Measurements from ENCODE around the gene CAPN13. TPM values are rescaled to one million over a fixed set of nuclear protein-coding genes. Genes with fewer than 3 reads are reported as not detected.

Gene CAPN13
- total RNA-seq, 2 experiments from 2014 or later, result not detected

DNA sequence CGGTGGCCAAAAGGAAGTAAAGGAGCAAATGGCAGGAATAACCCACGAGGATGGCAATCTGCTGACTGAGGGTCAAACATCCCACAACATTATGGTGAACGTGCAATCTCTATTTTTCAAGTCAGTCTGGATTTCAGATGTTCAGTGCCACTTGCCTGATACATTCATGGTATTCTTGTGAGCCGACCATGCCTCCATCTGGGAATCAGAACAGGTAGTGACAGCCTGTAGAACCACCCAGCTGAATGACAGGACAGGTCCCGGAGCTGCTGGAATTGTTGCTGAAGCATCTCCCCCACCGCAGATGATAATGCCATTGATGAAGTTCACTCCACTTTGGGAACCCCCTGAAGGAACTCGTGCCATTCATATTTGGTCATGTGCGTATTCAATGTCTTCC is 123.2 kb downstream of the CAPN13 start:
- H3K4me3 Mint-ChIP-seq, result no peak overlapping the region
- no peak for DNase-seq
- H3K36me3 Mint-ChIP-seq (ENCODE audit: low read depth), result no peaks in the 10 kb centered on the region

DNA sequence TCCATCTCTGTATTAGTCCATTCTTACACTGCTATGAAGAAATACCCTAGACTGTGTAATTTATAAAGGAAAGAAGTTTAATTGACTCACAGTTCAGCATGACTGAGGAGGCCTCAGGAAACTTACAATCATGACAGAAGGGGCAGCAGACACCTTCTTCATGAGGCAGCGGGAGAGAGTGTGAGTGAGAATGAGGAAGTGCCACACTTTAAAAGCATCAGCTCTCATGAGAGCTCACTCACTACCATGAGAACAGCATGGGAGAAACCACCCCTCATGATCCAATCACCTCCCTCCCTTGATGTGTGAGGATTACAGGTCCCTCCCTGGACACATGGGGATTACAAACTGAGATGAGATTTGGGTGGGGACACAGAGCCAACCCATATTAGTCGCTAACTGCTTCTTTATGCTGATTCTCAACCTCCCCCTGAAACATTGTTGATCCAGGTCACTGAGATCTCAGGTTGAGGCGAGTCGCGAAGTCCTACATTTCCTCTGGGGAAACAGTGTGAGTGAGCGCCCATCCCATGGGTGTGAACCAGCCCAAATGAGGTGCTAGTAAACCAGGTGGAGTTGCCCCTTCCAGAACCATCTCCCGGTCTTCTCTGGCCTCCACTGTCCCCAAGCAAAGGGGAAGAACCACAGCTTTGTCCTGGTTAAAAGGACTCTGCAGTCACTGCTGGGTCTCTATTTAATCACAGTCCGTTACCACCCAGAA is 123.8 kb downstream of the CAPN13 start:
- ChIA-PET CTCF (interaction anchor here (1.4 kb wide), 1 partner anchor 28 kb away, joined by 5 read pairs; no protein-coding TSS in a partner anchor), POLR2A (no interaction called here)
- no peak for DNase-seq
- H3K9me3 Mint-ChIP-seq, result no peaks in the 10 kb centered on the region
- no peaks in the 10 kb centered on the region for H3K4me1 Mint-ChIP-seq
- no peak overlapping the region for H3K4me3 Mint-ChIP-seq
- no peaks in the 10 kb centered on the region for H3K36me3 Mint-ChIP-seq (ENCODE audit: low read depth)
- no peak overlapping the region for H3K27ac Mint-ChIP-seq
- no peaks in the 10 kb centered on the region for H3K27me3 Mint-ChIP-seq

More for the DNA sequence above, 123.2 kb downstream of the CAPN13 start:
- POLR2A ChIA-PET, result no interaction called here
- CTCF ChIA-PET, result interaction anchor here (1.4 kb wide), 1 partner anchor 27 kb away, joined by 5 read pairs; no protein-coding TSS in a partner anchor
- no peaks in the 10 kb centered on the region for H3K27me3 Mint-ChIP-seq
- no peaks in the 10 kb centered on the region for H3K9me3 Mint-ChIP-seq
- no peaks in the 10 kb centered on the region for H3K4me1 Mint-ChIP-seq
- H3K27ac Mint-ChIP-seq, result no peak overlapping the region

DNA sequence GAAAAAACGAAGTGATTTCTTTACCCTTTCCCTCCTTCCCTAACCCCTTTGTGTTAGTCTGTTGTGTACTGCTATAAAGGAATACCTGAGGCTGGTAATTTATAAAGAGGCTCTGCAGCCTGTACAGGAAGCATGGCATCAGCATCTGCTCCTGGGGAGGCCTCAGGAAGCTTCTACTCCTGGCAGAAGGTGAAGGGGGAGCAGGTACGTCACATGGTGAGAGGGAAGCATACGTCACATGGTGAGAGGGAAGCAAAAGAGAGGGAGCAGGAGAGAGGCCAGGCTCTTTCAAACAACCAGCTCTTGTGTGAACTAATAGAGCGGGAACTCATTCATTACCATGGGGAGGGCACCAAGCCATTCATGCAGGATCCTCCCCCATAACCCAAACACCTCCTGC is 126.2 kb downstream of the CAPN13 start:
- no peaks in the 10 kb centered on the region for H3K4me1 Mint-ChIP-seq
- H3K27ac Mint-ChIP-seq, result no peak overlapping the region
- POLR2A ChIA-PET, result no interaction called here
- CTCF ChIA-PET, result no interaction called here
- H3K36me3 Mint-ChIP-seq (ENCODE audit: low read depth), result no peaks in the 10 kb centered on the region
- no peak for DNase-seq
- no peaks in the 10 kb centered on the region for H3K9me3 Mint-ChIP-seq
- H3K4me3 Mint-ChIP-seq, result no peak overlapping the region
- no peaks in the 10 kb centered on the region for H3K27me3 Mint-ChIP-seq

DNA sequence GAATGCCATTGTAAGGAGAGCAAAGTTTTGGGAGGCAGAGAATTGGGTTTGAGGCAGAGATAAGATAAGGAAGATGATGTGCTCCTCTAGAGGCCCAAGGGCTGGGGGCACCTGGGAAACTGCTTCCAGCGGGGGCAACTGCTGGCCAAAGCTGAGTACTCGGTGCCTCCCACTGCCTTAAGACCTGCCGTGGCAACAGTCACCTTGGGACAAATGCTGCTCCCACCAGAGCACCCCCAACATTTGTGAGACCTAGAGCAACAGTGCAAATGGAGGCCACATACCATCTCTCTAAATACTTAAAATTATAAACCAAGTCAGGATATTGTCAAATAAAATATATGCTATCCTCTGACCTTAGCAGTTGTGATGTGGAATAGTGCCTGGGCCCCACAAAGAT is 127.1 kb downstream of the CAPN13 start:
- ChIA-PET POLR2A (no interaction called here), CTCF (no interaction called here)
- H3K4me1 Mint-ChIP-seq, result no peaks in the 10 kb centered on the region
- H3K4me3 Mint-ChIP-seq, result no peak overlapping the region
- H3K9me3 Mint-ChIP-seq, result no peaks in the 10 kb centered on the region
- no peaks in the 10 kb centered on the region for H3K27me3 Mint-ChIP-seq
- H3K36me3 Mint-ChIP-seq (ENCODE audit: low read depth), result no peaks in the 10 kb centered on the region
- H3K27ac Mint-ChIP-seq, result no peak overlapping the region
- no peak for DNase-seq

DNA sequence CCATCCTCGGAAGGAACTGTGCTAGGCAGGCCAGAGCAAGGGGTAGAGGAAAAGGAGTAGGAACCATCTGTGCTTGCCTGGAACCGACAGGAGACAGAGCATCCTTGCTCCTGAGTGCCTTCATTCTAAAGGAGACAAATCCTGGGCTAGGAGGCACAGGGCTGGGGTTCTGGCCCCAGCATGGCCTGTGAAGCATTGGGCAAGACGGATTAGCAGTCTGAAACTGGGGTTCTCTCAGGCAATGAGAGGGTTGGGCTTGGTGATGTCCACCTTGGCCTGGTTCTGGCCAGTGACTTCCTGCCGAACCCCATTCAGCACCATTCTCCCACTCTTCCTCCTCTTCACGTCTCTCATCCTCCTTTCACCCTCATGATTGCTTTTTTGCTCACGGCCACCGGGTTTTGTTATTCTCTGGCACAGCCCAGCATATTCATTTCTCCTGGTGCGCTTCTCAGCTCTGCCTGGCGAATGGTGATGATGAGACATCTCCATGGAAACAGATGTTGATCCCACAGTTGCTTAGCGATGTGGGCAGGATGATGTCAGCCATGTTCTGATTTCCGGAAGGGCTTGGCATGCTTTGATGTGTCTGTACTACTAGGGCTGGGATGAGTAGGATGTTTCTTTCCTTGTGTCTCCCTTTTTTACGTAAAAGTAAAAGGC is 127.7 kb downstream of the CAPN13 start:
- Mint-ChIP-seq H3K27ac (no peak overlapping the region), H3K27me3 (peaks cover 1% of the 10 kb centered on the region), H3K9me3 (no peaks in the 10 kb centered on the region), H3K4me3 (no peak overlapping the region), H3K4me1 (no peaks in the 10 kb centered on the region), H3K36me3 (ENCODE audit: low read depth) (no peaks in the 10 kb centered on the region)
- no peak for DNase-seq
- ChIA-PET CTCF (no interaction called here), POLR2A (no interaction called here)

DNA sequence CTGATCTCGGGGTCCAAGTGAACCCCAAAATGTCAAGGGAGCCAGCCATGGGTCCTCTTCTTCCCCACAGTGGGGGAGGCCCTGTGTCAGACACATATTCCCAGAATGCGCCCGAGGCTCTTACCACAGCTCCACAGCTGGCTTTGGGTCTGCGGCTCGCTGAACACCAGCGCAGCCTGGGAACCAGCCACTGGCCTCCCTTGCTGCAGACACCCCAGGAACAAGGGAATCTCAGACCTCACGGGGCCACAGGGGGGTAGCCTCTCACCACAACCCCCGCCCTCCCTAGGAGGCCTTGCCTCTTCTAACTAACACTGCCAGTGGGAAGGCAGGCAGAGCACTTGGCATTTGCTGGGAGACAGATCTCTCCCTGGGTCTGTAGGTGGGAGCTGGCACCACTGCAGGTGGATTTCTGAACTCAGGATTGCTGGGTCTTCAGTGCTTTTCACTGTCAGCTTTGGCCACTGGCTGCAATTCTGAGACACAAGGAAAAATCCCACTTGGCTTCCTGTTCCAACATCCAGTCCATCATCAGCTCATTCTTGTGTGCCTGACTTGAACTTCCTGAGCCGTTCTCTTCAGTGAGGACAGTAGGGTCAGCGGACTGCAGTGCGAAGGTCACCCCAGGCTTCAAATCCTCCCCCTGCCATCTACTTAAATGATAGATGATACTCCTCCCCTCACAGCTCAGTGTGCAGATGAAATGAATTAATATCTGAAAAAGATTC is 128.7 kb downstream of the CAPN13 start:
- H3K9me3 Mint-ChIP-seq, result no peaks in the 10 kb centered on the region
- no peak overlapping the region for H3K27ac Mint-ChIP-seq
- ChIA-PET CTCF (interaction anchor here (0.8 kb wide), 1 partner anchor 513 kb away, joined by 3 read pairs; no protein-coding TSS in a partner anchor), POLR2A (no interaction called here)
- no peaks in the 10 kb centered on the region for H3K4me1 Mint-ChIP-seq
- peaks cover 1% of the 10 kb centered on the region for H3K27me3 Mint-ChIP-seq
- no peak for DNase-seq
- H3K36me3 Mint-ChIP-seq (ENCODE audit: low read depth), result no peaks in the 10 kb centered on the region
- H3K4me3 Mint-ChIP-seq, result no peak overlapping the region

DNA sequence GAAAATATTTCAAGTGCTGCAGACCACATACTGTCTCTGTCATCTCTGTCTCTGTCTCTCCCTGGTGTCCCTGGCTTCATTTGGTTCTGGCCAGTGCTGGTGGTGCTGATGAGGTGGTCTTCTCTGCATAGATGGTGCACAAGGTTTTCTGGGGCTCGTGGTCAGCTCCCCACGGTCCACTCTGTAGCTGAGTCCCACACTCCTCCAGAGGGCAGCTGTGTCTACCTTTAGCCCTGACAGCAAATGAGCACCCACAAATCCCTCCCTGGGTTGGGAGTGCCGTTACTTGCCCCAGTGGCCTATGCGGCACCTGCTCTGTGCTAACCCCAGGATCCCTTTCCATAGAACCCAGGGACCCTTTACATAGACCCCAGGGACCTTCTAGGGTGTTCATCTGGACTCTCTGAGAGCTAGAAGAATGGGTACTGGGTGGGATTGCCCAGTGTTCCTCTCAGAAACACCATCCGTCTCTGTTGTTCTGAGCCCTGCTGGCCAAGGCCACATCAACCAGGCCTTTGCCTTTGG is 129.3 kb downstream of the CAPN13 start:
- no peak for DNase-seq
- H3K9me3 Mint-ChIP-seq, result no peaks in the 10 kb centered on the region
- no peak overlapping the region for H3K4me3 Mint-ChIP-seq
- no peaks in the 10 kb centered on the region for H3K36me3 Mint-ChIP-seq (ENCODE audit: low read depth)
- H3K27ac Mint-ChIP-seq, result no peak overlapping the region
- ChIA-PET CTCF (interaction anchor here (0.8 kb wide), 1 partner anchor 513 kb away, joined by 3 read pairs; no protein-coding TSS in a partner anchor), POLR2A (no interaction called here)
- peaks cover 1% of the 10 kb centered on the region for H3K27me3 Mint-ChIP-seq
- no peaks in the 10 kb centered on the region for H3K4me1 Mint-ChIP-seq

DNA sequence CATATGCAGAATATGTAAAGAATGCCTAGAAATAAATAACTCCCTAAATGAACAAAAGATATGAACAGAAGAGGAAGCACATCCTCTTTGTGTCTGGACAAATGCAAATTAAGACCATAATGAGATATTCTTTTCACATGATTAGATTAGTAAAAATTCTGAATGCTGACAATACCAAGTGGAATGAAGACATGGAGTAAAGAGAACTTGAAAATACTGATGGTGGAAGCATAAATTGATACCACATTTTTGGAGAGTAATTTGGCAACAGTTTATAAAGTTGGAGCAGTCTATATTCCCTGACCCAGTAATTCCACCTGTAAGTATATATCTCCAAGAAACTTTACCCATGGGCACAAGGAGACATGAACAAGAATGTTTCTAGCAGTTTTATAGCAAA is 130.0 kb downstream of the CAPN13 start:
- Mint-ChIP-seq H3K27me3 (peaks cover 3% of the 10 kb centered on the region), H3K4me1 (no peaks in the 10 kb centered on the region), H3K4me3 (no peak overlapping the region), H3K36me3 (ENCODE audit: low read depth) (no peaks in the 10 kb centered on the region), H3K9me3 (no peaks in the 10 kb centered on the region), H3K27ac (no peak overlapping the region)
- ChIA-PET CTCF (no interaction called here), POLR2A (no interaction called here)
- no peak for DNase-seq

DNA sequence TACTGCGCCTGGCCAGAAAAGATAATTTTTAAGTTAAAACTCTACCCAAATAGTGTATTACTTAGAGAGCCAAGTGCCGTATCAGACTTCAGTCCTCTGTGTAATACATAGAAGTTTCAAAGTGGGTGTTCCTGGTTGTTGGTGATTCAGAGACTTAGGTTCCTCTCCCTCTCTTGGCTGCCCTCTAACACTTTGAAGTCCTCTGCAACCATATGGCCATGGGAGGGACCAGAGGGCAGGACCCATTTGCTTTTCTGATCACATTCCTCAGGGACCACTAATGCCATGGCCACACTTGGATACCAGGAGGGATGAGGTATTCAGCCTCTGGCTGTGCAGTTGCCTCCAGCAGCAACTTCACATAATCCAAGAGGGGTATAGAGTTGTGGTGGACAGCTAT is 131.5 kb downstream of the CAPN13 start:
- Mint-ChIP-seq H3K4me1 (no peaks in the 10 kb centered on the region), H3K36me3 (ENCODE audit: low read depth) (no peaks in the 10 kb centered on the region), H3K27ac (no peak overlapping the region), H3K27me3 (peaks cover 5% of the 10 kb centered on the region), H3K9me3 (peaks cover under 1% of the 10 kb centered on the region), H3K4me3 (no peak overlapping the region)
- CTCF ChIA-PET, result interaction anchor here (1.2 kb wide), 1 partner anchor 511 kb away, joined by 4 read pairs; no protein-coding TSS in a partner anchor
- POLR2A ChIA-PET, result no interaction called here
- DNase-seq, result no peak

DNA sequence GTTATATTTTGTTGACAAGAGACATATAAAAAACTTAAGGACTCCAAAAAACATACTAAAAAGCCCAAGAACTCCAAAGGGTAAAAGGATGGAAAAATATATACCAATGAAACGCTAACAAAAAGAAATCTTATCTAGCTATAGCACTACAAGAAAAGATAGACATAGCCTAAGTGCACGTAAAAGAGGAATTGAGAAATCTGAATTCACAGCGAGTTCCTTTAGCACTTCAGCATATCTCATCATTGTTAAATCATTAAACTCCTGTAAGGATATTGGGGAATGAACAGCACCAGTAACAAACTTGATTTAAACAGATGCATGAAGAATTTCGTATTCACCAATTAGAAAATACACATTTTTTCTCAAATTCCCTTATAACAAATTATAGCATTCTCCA is 134.1 kb downstream of the CAPN13 start:
- ChIA-PET POLR2A (interaction anchor here (0.6 kb wide), 1 partner anchor 20 kb away, joined by 3 read pairs; no protein-coding TSS in a partner anchor), CTCF (no interaction called here)
- Mint-ChIP-seq H3K4me3 (no peak overlapping the region), H3K36me3 (ENCODE audit: low read depth) (peaks cover 5% of the 10 kb centered on the region), H3K9me3 (peaks cover 14% of the 10 kb centered on the region), H3K27ac (no peak overlapping the region), H3K4me1 (no peaks in the 10 kb centered on the region), H3K27me3 (peaks cover 14% of the 10 kb centered on the region)
- DNase-seq, result no peak

Data from activated CD4-positive, alpha-beta memory T cell treated with anti-CD3 and anti-CD28 coated beads, Interleukin-2, amount 10 ng/mL, durations not matched to agents 7 days and 5 days (primary cell).